HG02588 (cell line): ENCODE measurements around the gene GK.
"Not testable (repeated sequence)": the region's sequence is repeated elsewhere in the genome, so short reads cannot be mapped to it uniquely, and the experiment has no call there.

ENCODE experiments used
- ATAC-seq: cut with Tn5 transposase; IDR thresholded peaks from one replicate; pipeline ENCODE4 v1.9.1; 2021; ENCODE audit warnings: mild to moderate bottlenecking, moderate library complexity; ENCODE audit not compliant: unreplicated experiment

The GK gene

GRCh38 chrX:30693999-30694650 lies 40.9 kb downstream of the GK start:
- no peak for ATAC-seq

GRCh38 chrX:30702736-30703135 lies 49.5 kb downstream of the GK start:
- no peak for ATAC-seq

GRCh38 chrX:30706216-30706775 lies 53.1 kb downstream of the GK start:
- ATAC-seq: no peak

GRCh38 chrX:30712214-30712613 lies 59.0 kb downstream of the GK start:
- no peak for ATAC-seq

- peak; percentile 96 for ATAC-seq
Measured at GRCh38 chrX:30713061-30713525, 59.9 kb downstream of the GK start.

GRCh38 chrX:30714138-30714537 lies 60.9 kb downstream of the GK start:
- no peak for ATAC-seq

- ATAC-seq: no peak
Measured at GRCh38 chrX:30715976-30716375, 62.8 kb downstream of the GK start.

- ATAC-seq: no peak
Measured at GRCh38 chrX:30733852-30734660, 80.8 kb downstream of the GK start.

GRCh38 chrX:30734782-30735181 lies 81.6 kb downstream of the GK start:
- ATAC-seq: no peak

GRCh38 chrX:30735839-30736238 lies 82.6 kb downstream of the GK start:
- ATAC-seq: no peak

GRCh38 chrX:30741545-30741944 lies 88.3 kb downstream of the GK start:
- ATAC-seq: no peak

- ATAC-seq: no peak
Measured at GRCh38 chrX:30748342-30748960, 95.2 kb downstream of the GK start.

- ATAC-seq: no peak
Measured at GRCh38 chrX:30751497-30751896, 98.3 kb downstream of the GK start.

- no peak for ATAC-seq
Measured at GRCh38 chrX:30762755-30763154, 109.5 kb downstream of the GK start.

GRCh38 chrX:30773764-30774163 lies 120.5 kb downstream of the GK start:
- ATAC-seq: not testable (repeated sequence)

GRCh38 chrX:30777575-30777974 lies 124.4 kb downstream of the GK start:
- no peak for ATAC-seq

GRCh38 chrX:30779453-30780030 lies 126.3 kb downstream of the GK start:
- no peak for ATAC-seq
